GM18499 (cell line): ENCODE results near the gene UQCC2.

Experiments used
- ATAC-seq: cut with Tn5 transposase; IDR thresholded peaks from one replicate; pipeline ENCODE4 v1.9.1; 2021; ENCODE audit warnings: moderate number of reproducible peaks; ENCODE audit not compliant: insufficient read depth, unreplicated experiment

UQCC2 gene

GRCh38 chr6:33727126-33727525 is 15.6 kb upstream of the UQCC2 start:
- ATAC-seq = no peak

GRCh38 chr6:33726696-33727095 is 15.2 kb upstream of the UQCC2 start:
- ATAC-seq = no peak

GRCh38 chr6:33725891-33726673 is 14.6 kb upstream of the UQCC2 start:
- ATAC-seq = no peak

GRCh38 chr6:33725222-33725621 is 13.7 kb upstream of the UQCC2 start:
- ATAC-seq = no peak

GRCh38 chr6:33724102-33725023 is 12.9 kb upstream of the UQCC2 start:
- ATAC-seq = no peak

- no peak for ATAC-seq
Observed at GRCh38 chr6:33723371-33724085, 12.0 kb upstream of the UQCC2 start.

- no peak for ATAC-seq
Observed at GRCh38 chr6:33722103-33722623, 10.7 kb upstream of the UQCC2 start.

- ATAC-seq = no peak
Observed at GRCh38 chr6:33721508-33721907, 10.0 kb upstream of the UQCC2 start.

- ATAC-seq = no peak
Observed at GRCh38 chr6:33720998-33721397, 9.5 kb upstream of the UQCC2 start.

- no peak for ATAC-seq
Observed at GRCh38 chr6:33719326-33719987, 8.0 kb upstream of the UQCC2 start.

GRCh38 chr6:33718713-33719112 is 7.2 kb upstream of the UQCC2 start:
- ATAC-seq = no peak

GRCh38 chr6:33717934-33718455 is 6.5 kb upstream of the UQCC2 start:
- no peak for ATAC-seq

GRCh38 chr6:33716890-33717632 is 5.6 kb upstream of the UQCC2 start:
- ATAC-seq = no peak

- no peak for ATAC-seq
Observed at GRCh38 chr6:33716379-33716778, 4.9 kb upstream of the UQCC2 start.

GRCh38 chr6:33714385-33715040 is 3.0 kb upstream of the UQCC2 start:
- no peak for ATAC-seq

GRCh38 chr6:33713786-33714185 is 2.3 kb upstream of the UQCC2 start:
- ATAC-seq = no peak

- no peak for ATAC-seq
Observed at GRCh38 chr6:33712914-33713313, 1.4 kb upstream of the UQCC2 start.

GRCh38 chr6:33710296-33711121 is 991 bp downstream of the UQCC2 start:
- ATAC-seq = no peak
